ENCODE results near the gene IPP. TPM values are rescaled to one million over a fixed set of nuclear protein-coding genes. Genes with fewer than 3 reads are reported as not detected.

Gene IPP
- total RNA-seq: 10 to 100 TPM; 10.3 to 12.4 TPM

GRCh38 chr1:45750298-45751038 is at the start of gene IPP:
Gene IPP, minus strand, starts transcription at chr1:45750653. Its CDS starts 4,242 bp downstream, at chr1:45746411.

GRCh38 chr1:45687754-45688740 is 62.4 kb downstream of the IPP start, which contains the start of gene TMEM69:
Gene TMEM69, plus strand, starts transcription at chr1:45688181. Its CDS starts 2,888 bp downstream, at chr1:45691069.

GRCh38 chr1:45686288-45687013 is 64.0 kb downstream of the IPP start, which contains the start of gene GPBP1L1:
Gene GPBP1L1, minus strand, starts transcription at chr1:45686533. Its CDS starts 27,446 bp downstream, at chr1:45659087.

Other genes starting within 250 kb of the IPP start
- 100 to 1,000 TPM; 213 to 227 TPM for gene PRDX1, start 228.8 kb downstream of the IPP start, total RNA-seq
- 100 to 1,000 TPM; 135 to 143 TPM for gene AKR1A1, start 199.8 kb downstream of the IPP start, total RNA-seq
- gene NASP, start 166.6 kb downstream of the IPP start, total RNA-seq: 100 to 1,000 TPM; 149 to 157 TPM
- gene CCDC17, start 126.6 kb downstream of the IPP start, total RNA-seq: 1 to 10 TPM; 4.0 to 4.1 TPM
- 100 to 1,000 TPM; 116 to 121 TPM for gene GPBP1L1, start 64.1 kb downstream of the IPP start, total RNA-seq
- 10 to 100 TPM; 21.1 to 21.5 TPM for gene TMEM69, start 62.5 kb downstream of the IPP start, total RNA-seq
- 10 to 100 TPM; 17.8 to 19.6 TPM for gene MAST2, start 53.0 kb upstream of the IPP start, total RNA-seq

Data from activated naive CD4-positive, alpha-beta T cell treated with anti-CD3 and anti-CD28 coated beads, Interleukin-2, amount 10 ng/mL, durations not matched to agents 5 hours and 36 hours (primary cell).